HPDE6-E6E7 (cell line): Measurements from ENCODE around the gene KCNMA1.

ENCODE experiments used
- DNase-seq: peaks from one replicate; pipeline ENCODE4 v3.0.0; 2011; ENCODE audit warnings: missing footprints; ENCODE audit errors: extremely low spot score

KCNMA1 gene

GRCh38 chr10:77049146-77049545 lies 588.5 kb downstream of the KCNMA1 start:
- DNase-seq: no peak

- DNase-seq: no peak
Observed at GRCh38 chr10:77045085-77045484, 592.5 kb downstream of the KCNMA1 start.

GRCh38 chr10:77043420-77043763 lies 594.2 kb downstream of the KCNMA1 start:
- DNase-seq: no peak

- no peak for DNase-seq
Observed at GRCh38 chr10:77042706-77043419, 594.7 kb downstream of the KCNMA1 start.

GRCh38 chr10:77041636-77042258 lies 595.9 kb downstream of the KCNMA1 start:
- no peak for DNase-seq

GRCh38 chr10:77038407-77038806 lies 599.2 kb downstream of the KCNMA1 start:
- DNase-seq: no peak

GRCh38 chr10:77037735-77038403 lies 599.7 kb downstream of the KCNMA1 start:
- no peak for DNase-seq

- DNase-seq: no peak
Observed at GRCh38 chr10:77036993-77037734, 600.4 kb downstream of the KCNMA1 start.

- no peak for DNase-seq
Observed at GRCh38 chr10:77036276-77036675, 601.3 kb downstream of the KCNMA1 start.

- no peak for DNase-seq
Observed at GRCh38 chr10:77034795-77035194, 602.8 kb downstream of the KCNMA1 start.

- no peak for DNase-seq
Observed at GRCh38 chr10:77034240-77034639, 603.4 kb downstream of the KCNMA1 start.

GRCh38 chr10:77032188-77032570 lies 605.4 kb downstream of the KCNMA1 start:
- DNase-seq: no peak

- DNase-seq: no peak
Observed at GRCh38 chr10:77031531-77032187, 605.9 kb downstream of the KCNMA1 start.

GRCh38 chr10:77030974-77031373 lies 606.6 kb downstream of the KCNMA1 start:
- no peak for DNase-seq

GRCh38 chr10:77029777-77030717 lies 607.6 kb downstream of the KCNMA1 start:
- no peak for DNase-seq

- DNase-seq: no peak
Observed at GRCh38 chr10:77028042-77028441, 609.6 kb downstream of the KCNMA1 start.

- no peak for DNase-seq
Observed at GRCh38 chr10:77027576-77027975, 610.0 kb downstream of the KCNMA1 start.

GRCh38 chr10:77027141-77027540 lies 610.5 kb downstream of the KCNMA1 start:
- no peak for DNase-seq

- DNase-seq: no peak
Observed at GRCh38 chr10:77026148-77026547, 611.5 kb downstream of the KCNMA1 start.

- DNase-seq: no peak
Observed at GRCh38 chr10:77024461-77024860, 613.1 kb downstream of the KCNMA1 start.

GRCh38 chr10:77023396-77023795 lies 614.2 kb downstream of the KCNMA1 start:
- no peak for DNase-seq
